ENCODE results near the gene PROM1. TPM values are rescaled to one million over a fixed set of nuclear protein-coding genes. Genes with fewer than 3 reads are reported as not detected.
A peak's percentile ranks its signal among the peaks of the same experiment; 100 is the strongest.

Gene PROM1
- 0.93 TPM for total RNA-seq
- long read RNA-seq: 0 reads

- peak; percentile 59 for ATAC-seq
- DNase-seq: peak; percentile 65
- Histone ChIP-seq H3K36me3 (no peaks in the 10 kb centered on the region), H3K27me3 (peaks cover 55% of the 10 kb centered on the region), H3K4me1 (peaks cover 23% of the 10 kb centered on the region), H3K27ac (no peak within 1 kb of the TSS), H3K4me3 (peak within 1 kb of the TSS; percentile 43), H3K9me3 (no peaks in the 10 kb centered on the region)
- TF ChIP-seq CTCF (IDR thresholded peaks at IDR 0.05): no peak
- intact Hi-C loops (cut with DNase I): no loop called here
These were observed at the start of gene PROM1 for GRCh38 chr4:16083241-16084191. Gene PROM1 (minus strand): TSS chr4:16084023. CDS start chr4:16075906, 8,117 bp downstream.

GRCh38 chr4:16133406-16133805, 49.6 kb upstream of the PROM1 start:
- no peak for TF ChIP-seq CTCF (IDR thresholded peaks at IDR 0.05)
- H3K27me3 ChIP-seq: no peaks in the 10 kb centered on the region
- H3K36me3 ChIP-seq: no peaks in the 10 kb centered on the region
- ATAC-seq (no peak), DNase-seq (no peak)
- no peaks in the 10 kb centered on the region for H3K9me3 ChIP-seq
- H3K4me1 ChIP-seq: no peaks in the 10 kb centered on the region
- H3K27ac ChIP-seq: no peak overlapping the region
- no peak overlapping the region for H3K4me3 ChIP-seq
- intact Hi-C loops (cut with DNase I): no loop called here

GRCh38 chr4:16131293-16131692, 47.5 kb upstream of the PROM1 start:
- Histone ChIP-seq H3K36me3 (no peaks in the 10 kb centered on the region), H3K9me3 (no peaks in the 10 kb centered on the region), H3K4me3 (no peak overlapping the region), H3K4me1 (no peaks in the 10 kb centered on the region), H3K27me3 (no peaks in the 10 kb centered on the region), H3K27ac (no peak overlapping the region)
- DNase-seq: no peak
- TF ChIP-seq CTCF (IDR thresholded peaks at IDR 0.05): no peak
- no peak for ATAC-seq
- intact Hi-C loops (cut with DNase I): no loop called here

- no peak for TF ChIP-seq CTCF (IDR thresholded peaks at IDR 0.05)
- H3K9me3 ChIP-seq: no peaks in the 10 kb centered on the region
- DNase-seq (no peak), ATAC-seq (no peak)
- no peak overlapping the region for H3K27ac ChIP-seq
- no peaks in the 10 kb centered on the region for H3K27me3 ChIP-seq
- H3K36me3 ChIP-seq: no peaks in the 10 kb centered on the region
- no peak overlapping the region for H3K4me3 ChIP-seq
- no peaks in the 10 kb centered on the region for H3K4me1 ChIP-seq
- intact Hi-C loops (cut with DNase I): no loop called here
These were observed 45.5 kb upstream of the PROM1 start for GRCh38 chr4:16129336-16129735.

GRCh38 chr4:16126714-16127113, 42.9 kb upstream of the PROM1 start:
- Histone ChIP-seq H3K4me3 (no peak overlapping the region), H3K27me3 (no peaks in the 10 kb centered on the region), H3K4me1 (no peaks in the 10 kb centered on the region), H3K36me3 (no peaks in the 10 kb centered on the region), H3K9me3 (no peaks in the 10 kb centered on the region), H3K27ac (no peak overlapping the region)
- ATAC-seq (no peak), DNase-seq (no peak)
- TF ChIP-seq CTCF (IDR thresholded peaks at IDR 0.05): no peak
- intact Hi-C loops (cut with DNase I): no loop called here

Measured in upper lobe of right lung (tissue), 1 donor.